Measurements from ENCODE around the gene GRK5.

DNA sequence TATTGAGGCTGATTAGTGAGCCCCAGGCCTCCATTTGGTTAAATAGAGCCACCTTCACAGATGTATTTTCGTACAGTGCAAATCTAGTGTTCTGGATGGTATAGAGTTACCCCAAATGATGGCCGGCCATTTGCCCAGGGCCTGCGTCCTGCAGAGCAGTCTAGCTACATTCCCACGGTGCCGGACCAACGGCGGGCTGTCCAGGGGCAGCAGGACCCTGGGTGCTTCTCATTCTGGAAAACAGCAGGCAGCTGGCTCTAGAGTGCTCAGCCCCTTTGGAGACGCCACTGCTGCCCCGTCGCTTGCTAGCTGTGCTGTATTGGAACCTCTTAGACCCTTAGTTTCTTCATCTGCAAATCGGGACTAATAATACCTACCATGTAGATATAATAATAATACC, 186.1 kb downstream of the GRK5 start:
- TF ChIP-seq EP300 (conservative IDR thresholded peaks at IDR 0.05; ENCODE audit: poor library complexity, severe bottlenecking) = no peak
- TF ChIP-seq, protein P1, sequence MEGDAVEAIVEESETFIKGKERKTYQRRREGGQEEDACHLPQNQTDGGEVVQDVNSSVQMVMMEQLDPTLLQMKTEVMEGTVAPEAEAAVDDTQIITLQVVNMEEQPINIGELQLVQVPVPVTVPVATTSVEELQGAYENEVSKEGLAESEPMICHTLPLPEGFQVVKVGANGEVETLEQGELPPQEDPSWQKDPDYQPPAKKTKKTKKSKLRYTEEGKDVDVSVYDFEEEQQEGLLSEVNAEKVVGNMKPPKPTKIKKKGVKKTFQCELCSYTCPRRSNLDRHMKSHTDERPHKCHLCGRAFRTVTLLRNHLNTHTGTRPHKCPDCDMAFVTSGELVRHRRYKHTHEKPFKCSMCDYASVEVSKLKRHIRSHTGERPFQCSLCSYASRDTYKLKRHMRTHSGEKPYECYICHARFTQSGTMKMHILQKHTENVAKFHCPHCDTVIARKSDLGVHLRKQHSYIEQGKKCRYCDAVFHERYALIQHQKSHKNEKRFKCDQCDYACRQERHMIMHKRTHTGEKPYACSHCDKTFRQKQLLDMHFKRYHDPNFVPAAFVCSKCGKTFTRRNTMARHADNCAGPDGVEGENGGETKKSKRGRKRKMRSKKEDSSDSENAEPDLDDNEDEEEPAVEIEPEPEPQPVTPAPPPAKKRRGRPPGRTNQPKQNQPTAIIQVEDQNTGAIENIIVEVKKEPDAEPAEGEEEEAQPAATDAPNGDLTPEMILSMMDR (IDR thresholded peaks at IDR 0.05; ENCODE audit: poor library complexity, severe bottlenecking) = no peak
- no peak for TF ChIP-seq REST (IDR thresholded peaks at IDR 0.05; ENCODE audit: borderline replicate concordance)
